ENCODE data around the gene PSMA6. TPM values are rescaled to one million over a fixed set of nuclear protein-coding genes. Genes with fewer than 3 reads are reported as not detected.

The PSMA6 gene
- total RNA-seq, 2 donors from 2014 or later = 178 to 197 TPM

DNA sequence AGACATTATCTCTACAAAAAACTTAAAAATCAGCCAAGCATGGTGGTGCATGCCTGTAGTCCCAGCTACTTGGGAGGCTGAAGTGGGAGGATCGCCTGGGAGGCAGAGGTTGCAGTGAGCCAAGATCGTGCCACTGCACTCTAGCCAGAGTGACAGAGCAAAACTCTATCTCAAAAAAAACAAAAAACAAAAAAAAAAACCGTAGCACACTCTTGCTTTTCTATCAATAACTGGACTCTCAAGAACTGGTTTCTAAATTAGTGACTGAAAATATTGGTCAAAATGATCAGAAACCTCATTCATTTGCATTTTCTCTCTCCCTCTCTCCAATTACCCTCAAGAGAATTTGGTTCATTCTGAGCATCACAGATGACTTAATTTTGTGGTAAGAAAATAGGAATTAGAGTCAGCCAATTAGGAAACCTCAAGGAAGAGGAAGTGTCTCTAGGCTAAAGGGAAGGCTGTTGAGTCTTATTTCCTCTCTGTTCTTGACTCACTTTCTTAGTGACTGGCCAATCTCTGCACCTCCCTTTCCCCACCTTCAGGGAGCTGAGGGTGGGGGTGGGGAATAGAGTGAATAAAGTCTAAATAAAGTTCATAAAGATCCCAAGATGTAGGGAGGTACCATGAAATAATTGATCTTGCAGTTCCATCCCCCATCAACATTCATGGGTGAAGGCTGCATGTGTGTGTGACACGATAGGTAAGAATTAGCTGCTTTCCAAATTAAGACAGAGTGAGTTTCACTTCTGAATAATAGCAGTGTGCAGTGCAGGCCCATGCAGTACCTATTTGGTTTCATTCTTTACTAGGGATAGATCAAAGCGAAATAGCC is 6.8 kb upstream of the PSMA6 start:
- Histone ChIP-seq H3K9me3 (no peaks in the 10 kb centered on the region), H3K27me3 (no peaks in the 10 kb centered on the region), H3K27ac (peak overlapping the region; percentile 32), H3K36me3 (no peaks in the 10 kb centered on the region), H3K4me1 (no peaks in the 10 kb centered on the region), H3K4me3 (no peak overlapping the region), H3K9ac (ENCODE audit: low read depth in 2 of 2, low read length in 2 of 2) (no peak overlapping the region)
- DNase-seq = no peak
- intact Hi-C loops (cut with DNase I) = no loop called here
- TF ChIP-seq, protein P1, sequence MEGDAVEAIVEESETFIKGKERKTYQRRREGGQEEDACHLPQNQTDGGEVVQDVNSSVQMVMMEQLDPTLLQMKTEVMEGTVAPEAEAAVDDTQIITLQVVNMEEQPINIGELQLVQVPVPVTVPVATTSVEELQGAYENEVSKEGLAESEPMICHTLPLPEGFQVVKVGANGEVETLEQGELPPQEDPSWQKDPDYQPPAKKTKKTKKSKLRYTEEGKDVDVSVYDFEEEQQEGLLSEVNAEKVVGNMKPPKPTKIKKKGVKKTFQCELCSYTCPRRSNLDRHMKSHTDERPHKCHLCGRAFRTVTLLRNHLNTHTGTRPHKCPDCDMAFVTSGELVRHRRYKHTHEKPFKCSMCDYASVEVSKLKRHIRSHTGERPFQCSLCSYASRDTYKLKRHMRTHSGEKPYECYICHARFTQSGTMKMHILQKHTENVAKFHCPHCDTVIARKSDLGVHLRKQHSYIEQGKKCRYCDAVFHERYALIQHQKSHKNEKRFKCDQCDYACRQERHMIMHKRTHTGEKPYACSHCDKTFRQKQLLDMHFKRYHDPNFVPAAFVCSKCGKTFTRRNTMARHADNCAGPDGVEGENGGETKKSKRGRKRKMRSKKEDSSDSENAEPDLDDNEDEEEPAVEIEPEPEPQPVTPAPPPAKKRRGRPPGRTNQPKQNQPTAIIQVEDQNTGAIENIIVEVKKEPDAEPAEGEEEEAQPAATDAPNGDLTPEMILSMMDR (IDR thresholded peaks at IDR 0.05) = no peak

DNA sequence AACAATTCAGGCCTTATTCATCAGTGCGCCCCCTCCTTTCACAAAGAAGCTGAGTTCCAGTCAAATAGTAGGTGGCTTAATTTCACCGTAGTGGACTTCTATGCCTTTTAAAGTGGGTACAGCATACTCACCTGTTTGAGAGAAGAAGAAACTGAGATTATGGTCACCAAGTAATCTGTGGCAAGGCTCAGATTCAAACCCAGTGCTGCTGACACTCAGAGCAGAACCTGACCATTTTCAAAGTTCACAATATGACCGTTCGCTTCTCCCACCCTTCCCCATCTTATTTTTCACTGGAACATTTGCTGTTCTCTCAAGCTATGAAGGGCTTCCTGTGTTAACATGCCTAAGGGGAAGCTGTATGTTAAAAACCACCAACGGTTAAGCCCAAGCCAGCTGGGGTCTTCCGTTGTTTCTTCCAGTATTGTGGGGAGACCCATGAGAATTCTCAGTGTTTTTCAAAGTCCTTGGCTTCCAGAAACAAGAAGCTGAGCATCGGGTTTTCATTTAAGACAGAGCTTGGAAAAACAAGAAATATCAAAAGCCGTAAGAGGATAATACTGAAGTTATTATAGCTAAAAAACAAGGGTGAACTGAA is 6.1 kb upstream of the PSMA6 start:
- no peak overlapping the region for H3K9ac ChIP-seq (ENCODE audit: low read depth in 2 of 2, low read length in 2 of 2)
- TF ChIP-seq, protein P1 (IDR thresholded peaks at IDR 0.05) = no peak
- no peaks in the 10 kb centered on the region for H3K4me1 ChIP-seq
- no peaks in the 10 kb centered on the region for H3K27me3 ChIP-seq
- intact Hi-C loops (cut with DNase I) = no loop called here
- no peak overlapping the region for H3K4me3 ChIP-seq
- peak overlapping the region; percentile 32 for H3K27ac ChIP-seq
- H3K9me3 ChIP-seq = no peaks in the 10 kb centered on the region
- H3K36me3 ChIP-seq = no peaks in the 10 kb centered on the region
- DNase-seq = no peak

DNA sequence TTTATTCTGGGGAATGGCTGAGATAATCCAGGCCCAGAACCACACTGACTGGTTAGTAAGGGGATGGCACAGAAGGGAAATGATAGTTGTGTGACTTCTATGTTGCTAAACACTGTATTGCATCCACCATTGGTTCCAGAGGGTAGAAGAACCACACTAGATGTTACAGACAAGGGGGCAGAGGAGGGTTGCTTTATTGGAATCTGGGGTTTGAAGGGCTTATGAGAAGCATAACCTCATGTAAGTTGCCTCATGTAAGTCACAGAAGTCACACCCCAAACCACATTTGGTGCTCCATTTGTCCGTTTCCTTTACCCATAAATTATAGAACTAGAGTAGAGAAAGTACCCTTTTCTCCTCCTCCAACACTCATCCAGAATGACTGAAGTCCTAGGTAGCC is 5.5 kb upstream of the PSMA6 start:
- H3K27ac ChIP-seq = no peak overlapping the region
- DNase-seq = no peak
- intact Hi-C loops (cut with DNase I) = no loop called here
- no peak overlapping the region for H3K4me3 ChIP-seq
- no peaks in the 10 kb centered on the region for H3K36me3 ChIP-seq
- H3K9ac ChIP-seq (ENCODE audit: low read depth in 2 of 2, low read length in 2 of 2) = no peak overlapping the region
- H3K9me3 ChIP-seq = no peaks in the 10 kb centered on the region
- TF ChIP-seq, protein P1 (IDR thresholded peaks at IDR 0.05) = no peak
- H3K27me3 ChIP-seq = no peaks in the 10 kb centered on the region
- H3K4me1 ChIP-seq = no peaks in the 10 kb centered on the region

GRCh38 chr14:35287431-35288013 is 4.7 kb upstream of the PSMA6 start:
- Histone ChIP-seq H3K27me3 (no peaks in the 10 kb centered on the region), H3K27ac (no peak overlapping the region), H3K9me3 (no peaks in the 10 kb centered on the region), H3K36me3 (no peaks in the 10 kb centered on the region), H3K9ac (ENCODE audit: low read depth in 2 of 2, low read length in 2 of 2) (no peak overlapping the region), H3K4me3 (no peak overlapping the region), H3K4me1 (no peaks in the 10 kb centered on the region)
- intact Hi-C loops (cut with DNase I) = no loop called here
- TF ChIP-seq, protein P1 (IDR thresholded peaks at IDR 0.05) = no peak
- DNase-seq = no peak

DNA sequence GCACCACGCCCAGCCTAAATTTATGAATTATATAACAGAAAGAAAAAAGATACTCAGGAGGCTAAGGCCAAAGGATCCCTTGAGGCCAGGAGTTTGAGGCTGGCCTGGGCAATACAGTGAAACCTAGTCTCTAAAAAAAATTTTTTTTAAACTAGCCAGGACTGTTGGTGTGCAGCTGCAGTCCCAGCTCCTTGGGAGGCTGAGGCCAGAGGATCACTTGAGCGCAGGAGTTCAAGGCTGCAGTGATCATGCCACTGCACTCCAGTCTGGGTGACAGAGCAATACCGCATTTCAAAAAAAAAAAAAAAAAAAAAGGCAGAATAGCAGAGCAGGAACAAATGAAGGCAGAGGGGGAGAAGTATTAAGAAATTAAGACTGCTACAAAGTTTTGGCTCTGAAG is 2.6 kb upstream of the PSMA6 start:
- Histone ChIP-seq H3K9ac (ENCODE audit: low read depth in 2 of 2, low read length in 2 of 2) (no peak overlapping the region), H3K27me3 (no peaks in the 10 kb centered on the region), H3K4me3 (no peak overlapping the region), H3K4me1 (peaks cover 10% of the 10 kb centered on the region), H3K9me3 (no peaks in the 10 kb centered on the region), H3K36me3 (no peaks in the 10 kb centered on the region), H3K27ac (no peak overlapping the region)
- intact Hi-C loops (cut with DNase I) = no loop called here
- TF ChIP-seq, protein P1 (IDR thresholded peaks at IDR 0.05) = no peak
- DNase-seq = no peak

Measured in colonic mucosa (tissue), 4 donors.